ENCODE data around the gene ATP1A1.
A peak's percentile ranks its signal among the peaks of the same experiment; 100 is the strongest.

ATP1A1 gene

GRCh38 chr1:116391185-116391584 is 18.1 kb downstream of the ATP1A1 start:
- no peak for DNase-seq (ENCODE audit: low spot score)

- no peak for DNase-seq (ENCODE audit: low spot score)
Observed at GRCh38 chr1:116392717-116393404, 19.8 kb downstream of the ATP1A1 start.

- no peak for DNase-seq (ENCODE audit: low spot score)
Observed at GRCh38 chr1:116393792-116394191, 20.7 kb downstream of the ATP1A1 start.

DNA sequence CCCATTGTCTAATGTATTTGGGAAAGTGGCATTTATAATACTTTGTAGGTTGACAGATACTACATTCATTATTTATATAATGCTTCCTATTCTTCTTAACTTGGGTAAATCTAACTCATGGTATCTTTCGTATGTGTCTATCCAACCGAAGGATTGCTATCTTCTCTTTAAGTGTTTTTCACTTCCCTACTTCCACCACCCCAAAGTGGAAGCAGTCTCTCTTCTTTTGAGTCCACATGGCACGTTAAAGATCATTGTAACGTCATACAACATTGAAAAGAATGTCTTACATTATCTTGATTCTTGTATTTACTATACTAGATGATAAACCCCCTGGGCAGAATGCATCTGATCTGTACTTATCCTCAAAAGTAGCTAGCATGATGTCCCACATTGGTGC is 21.2 kb downstream of the ATP1A1 start:
- no peak for DNase-seq (ENCODE audit: low spot score)

DNA sequence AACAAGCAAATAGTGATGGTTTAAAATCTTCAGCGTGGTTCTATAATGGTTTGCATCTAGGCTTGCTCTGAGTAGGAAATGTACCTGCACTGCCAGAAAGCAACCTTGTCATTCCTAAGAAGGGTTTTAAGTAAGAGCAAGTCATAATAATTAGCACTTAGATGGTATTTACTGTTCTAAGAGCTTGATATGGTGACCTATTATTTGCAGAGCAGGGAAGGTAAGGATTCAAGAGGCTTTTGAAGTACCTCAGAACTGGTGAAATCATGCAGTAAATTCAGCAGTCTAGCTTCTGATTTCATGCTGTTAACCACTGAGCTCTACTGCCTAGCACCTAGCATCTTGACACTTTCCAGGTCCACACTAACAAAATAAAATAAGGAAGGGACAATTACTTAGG is 23.7 kb downstream of the ATP1A1 start:
- no peak for DNase-seq (ENCODE audit: low spot score)

GRCh38 chr1:116397728-116398127 is 24.7 kb downstream of the ATP1A1 start:
- DNase-seq (ENCODE audit: low spot score) = no peak

DNA sequence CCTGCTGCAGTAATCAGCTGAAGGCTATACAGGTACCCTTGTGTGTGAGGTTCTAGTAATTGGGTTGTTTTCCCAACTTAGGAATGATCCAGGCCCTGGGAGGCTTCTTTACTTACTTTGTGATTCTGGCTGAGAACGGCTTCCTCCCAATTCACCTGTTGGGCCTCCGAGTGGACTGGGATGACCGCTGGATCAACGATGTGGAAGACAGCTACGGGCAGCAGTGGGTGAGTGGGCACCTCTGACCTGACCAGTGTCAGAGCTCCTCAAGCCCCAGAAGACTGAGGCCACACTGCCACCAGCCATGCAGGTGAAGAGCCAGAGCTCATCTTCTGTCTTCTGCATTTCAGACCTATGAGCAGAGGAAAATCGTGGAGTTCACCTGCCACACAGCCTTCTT is 27.7 kb downstream of the ATP1A1 start:
- DNase-seq (ENCODE audit: low spot score) = no peak

DNA sequence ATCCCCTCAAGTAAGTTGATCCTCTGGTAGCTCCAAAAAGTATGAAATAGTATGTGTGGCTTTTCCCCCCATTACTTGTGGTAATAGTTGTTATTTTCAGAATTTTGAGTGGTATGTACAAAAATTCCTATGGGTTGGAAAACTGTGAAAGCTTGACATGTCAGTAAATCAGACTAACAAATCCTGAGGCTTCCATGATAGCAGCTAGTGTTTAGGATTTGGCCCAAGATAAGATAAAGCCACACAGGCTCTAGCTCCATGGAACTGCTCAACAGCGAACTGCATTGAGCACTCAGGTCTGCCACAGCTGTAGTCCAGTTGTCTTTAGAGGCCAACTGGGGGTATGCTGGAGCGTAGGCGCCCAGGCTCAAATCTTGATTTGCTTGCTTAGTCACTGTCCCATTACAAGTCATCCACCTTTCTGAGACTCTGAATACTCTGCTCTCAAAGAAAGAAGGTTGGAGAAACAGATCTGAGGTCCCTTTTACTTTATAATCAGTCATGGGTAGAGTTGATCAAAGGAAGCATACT is 28.7 kb downstream of the ATP1A1 start:
- DNase-seq (ENCODE audit: low spot score) = no peak

- DNase-seq (ENCODE audit: low spot score) = no peak
Observed at GRCh38 chr1:116402333-116402732, 29.3 kb downstream of the ATP1A1 start.

- no peak for DNase-seq (ENCODE audit: low spot score)
Observed at GRCh38 chr1:116403496-116404136, 30.6 kb downstream of the ATP1A1 start.

- no peak for DNase-seq (ENCODE audit: low spot score)
Observed at GRCh38 chr1:116404699-116405098, 31.7 kb downstream of the ATP1A1 start.

GRCh38 chr1:116405241-116406135 is 32.4 kb downstream of the ATP1A1 start:
- DNase-seq (ENCODE audit: low spot score) = no peak

DNA sequence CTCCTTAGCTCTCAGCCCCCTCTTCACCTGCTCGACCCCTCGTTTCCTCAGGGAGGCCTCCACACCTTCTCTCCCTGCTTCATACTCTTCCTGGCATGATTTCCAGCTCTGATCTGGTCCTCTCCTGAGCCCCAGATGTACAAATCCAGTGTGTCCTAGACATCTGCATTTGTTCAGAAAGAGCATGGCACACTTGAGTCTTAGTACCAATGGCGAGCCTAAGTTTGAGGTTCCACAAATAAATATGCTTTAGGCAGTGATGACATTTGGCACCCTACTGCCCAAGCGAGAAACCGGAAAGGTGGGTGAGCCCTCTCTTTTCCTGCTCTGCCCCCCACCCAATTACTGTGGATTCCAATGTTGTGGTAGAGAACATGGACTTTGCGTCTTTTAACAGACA is 34.0 kb downstream of the ATP1A1 start:
- no peak for DNase-seq (ENCODE audit: low spot score)

- no peak for DNase-seq (ENCODE audit: low spot score)
Observed at GRCh38 chr1:116408193-116408592, 35.1 kb downstream of the ATP1A1 start.

DNA sequence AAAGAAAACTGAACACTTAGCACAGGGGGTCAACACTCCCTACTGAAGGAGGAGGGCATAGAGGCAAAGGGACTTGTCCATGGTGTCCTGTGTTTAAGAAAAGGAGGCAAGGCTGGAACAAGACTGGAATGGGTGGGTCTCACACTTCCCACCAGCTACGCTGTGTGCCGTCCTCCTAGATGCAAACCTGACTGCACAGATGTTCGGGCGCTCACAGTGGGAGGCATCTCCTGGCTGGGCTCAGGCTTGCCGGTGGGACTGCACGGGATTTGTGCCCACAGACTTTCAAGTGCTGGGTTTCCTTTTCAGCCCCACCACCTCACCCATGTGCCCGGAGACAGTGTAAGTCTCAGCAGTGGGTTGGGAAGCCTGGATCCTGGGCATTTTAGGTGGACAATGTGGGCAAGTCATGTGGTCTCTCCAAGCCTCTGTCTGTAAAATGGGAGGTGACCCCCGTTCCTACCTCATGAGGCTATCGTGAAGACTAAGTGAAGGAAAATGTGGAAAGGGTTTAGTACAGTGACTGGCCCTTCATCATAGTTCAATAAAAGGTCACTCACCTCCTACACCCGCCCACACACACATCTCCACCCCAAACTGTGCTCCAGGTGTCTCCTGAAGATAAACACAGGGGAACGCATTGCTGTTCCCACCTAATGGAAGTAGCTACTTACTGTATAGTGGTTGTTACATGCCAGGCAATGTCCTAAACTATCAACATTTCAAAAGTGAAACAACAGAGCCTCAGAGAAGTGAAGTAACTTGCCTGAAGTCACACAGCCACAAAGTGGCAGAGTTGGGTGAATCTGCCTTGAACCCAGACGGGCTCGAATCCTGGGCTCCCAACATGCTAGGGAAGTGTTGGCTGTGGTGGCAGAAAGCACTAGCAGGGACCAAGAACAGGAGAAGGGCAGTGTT is 36.0 kb downstream of the ATP1A1 start:
- no peak for DNase-seq (ENCODE audit: low spot score)

GRCh38 chr1:116409751-116410191 is 36.7 kb downstream of the ATP1A1 start:
- peak; percentile 60 for DNase-seq (ENCODE audit: low spot score)

- DNase-seq (ENCODE audit: low spot score) = no peak
Observed at GRCh38 chr1:116411784-116412479, 38.9 kb downstream of the ATP1A1 start.

- DNase-seq (ENCODE audit: low spot score) = no peak
Observed at GRCh38 chr1:116412480-116412798, 39.4 kb downstream of the ATP1A1 start.

DNA sequence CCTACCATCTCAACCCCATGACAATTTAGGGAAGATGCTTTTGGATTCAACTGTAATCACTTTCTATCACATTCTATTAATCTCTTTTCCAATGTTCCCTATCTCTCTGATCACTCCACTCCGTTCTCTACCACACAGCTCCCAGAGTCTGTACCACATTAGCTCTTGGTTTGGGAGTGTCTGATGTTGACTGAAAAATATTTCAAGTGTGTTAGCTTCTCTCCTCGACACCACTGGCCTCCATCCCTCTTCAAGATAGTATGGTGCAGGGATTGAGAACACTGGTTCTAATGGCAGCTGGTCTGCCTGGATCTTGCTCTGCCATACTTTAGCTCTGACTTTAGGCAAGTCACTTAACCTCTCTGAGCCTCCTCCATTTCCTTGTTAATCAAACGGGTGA is 39.9 kb downstream of the ATP1A1 start:
- no peak for DNase-seq (ENCODE audit: low spot score)

DNA sequence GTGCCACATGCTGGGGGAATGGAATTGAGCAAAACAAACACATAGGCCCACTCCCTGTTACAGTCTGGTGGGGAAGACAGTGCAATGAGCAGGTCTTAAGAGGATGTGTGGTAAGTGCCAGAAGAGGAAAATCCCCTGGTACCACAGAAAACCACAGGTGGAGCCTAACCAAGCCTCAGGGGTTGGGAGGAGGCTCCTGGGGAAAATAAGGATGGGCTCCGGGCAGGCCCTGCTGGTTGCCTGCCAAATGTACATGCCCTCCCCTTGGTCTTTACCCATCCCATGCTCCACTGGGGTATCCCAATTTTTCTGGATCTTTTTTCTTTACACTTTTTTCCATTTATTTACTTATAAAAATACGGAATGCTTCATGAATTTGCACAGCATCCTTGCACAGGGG is 40.4 kb downstream of the ATP1A1 start:
- no peak for DNase-seq (ENCODE audit: low spot score)

GRCh38 chr1:116414364-116414763 is 41.3 kb downstream of the ATP1A1 start:
- no peak for DNase-seq (ENCODE audit: low spot score)

All from putamen (tissue), 1 donor.